Fibroblast of lung (primary cell): Measurements from ENCODE around the gene SNRNP35.

Experiments
- CTCF ChIP-seq, 2 donors: IDR thresholded peaks in 1 of 2; conservative IDR thresholded peaks in 1 of 2; 1 replicate in 1 of 2; 2 replicates in 1 of 2; pipeline ENCODE4 v1.5.1; 2011 to 2012; ENCODE audit warnings: low read length in 2 of 2, control low read depth in 1 of 2, inconsistent platforms in 1 of 2, low read depth in 1 of 2, mild to moderate bottlenecking in 1 of 2
- EZH2 ChIP-seq: IDR thresholded peaks from 2 replicates; pipeline ENCODE4 v1.5.1; 2012; ENCODE audit warnings: low read length, control low read depth, mild to moderate bottlenecking; ENCODE audit errors: missing control alignments

GRCh38 chr12:123494124-123494851 is 36.3 kb downstream of the SNRNP35 start:
- TF ChIP-seq CTCF (conservative IDR thresholded peaks at IDR 0.05 in 1 of 2, IDR thresholded peaks at IDR 0.05 in 1 of 2; ENCODE audit: low read depth in 1 of 2, low read length in 2 of 2) = no peak
- TF ChIP-seq EZH2 = no peak
